Measurements from ENCODE around the gene PROZ. TPM values are rescaled to one million over a fixed set of nuclear protein-coding genes. Genes with fewer than 3 reads are reported as not detected.

Gene PROZ
- total and polyA plus RNA-seq, 2 of the 13 experiments (the other 11 are each of a cell fraction or from before 2014, with no cell fraction given) = 5.6 to 22.5 TPM

- Histone ChIP-seq H3K4me1 (ENCODE audit: insufficient read depth, low read length) (peaks cover 13% of the 10 kb centered on the region), H3K27me3 (ENCODE audit: control insufficient read depth in 1 of 2, insufficient read depth in 2 of 2, low read length in 2 of 2) (no peaks in the 10 kb centered on the region; a peak in 1 of 5 replicates), H3K27ac (ENCODE audit: extremely low read length, insufficient read depth, low read length) (no peak overlapping the region), H3K4me3 (replicated peaks in 1 of 3; ENCODE audit: insufficient read depth in 1 of 3, low read depth in 2 of 3, low read length in 3 of 3) (no peak overlapping the region), H3K4me2 (ENCODE audit: low read depth, low read length) (no peak overlapping the region), H4K20me1 (ENCODE audit: insufficient read depth, low read length) (peaks cover 4% of the 10 kb centered on the region; the same call in 1 of the 2 replicates), H2AFZ (ENCODE audit: low read length) (no peak overlapping the region), H3K9me3 (ENCODE audit: low read length) (no peaks in the 10 kb centered on the region), H3K36me3 (replicated peaks in 1 of 2; ENCODE audit: control insufficient read depth in 1 of 2, insufficient read depth in 2 of 2, low read length in 2 of 2) (peaks cover 0 to 1% of the 10 kb centered on the region in 2 experiments; a peak in 1 of 5 replicates), H3K9ac (ENCODE audit: insufficient read depth, low read depth, low read length) (no peak overlapping the region), H3K79me2 (ENCODE audit: insufficient read depth, low read length) (peaks cover 17% of the 10 kb centered on the region)
- TF ChIP-seq ELF3 (CRISPR knock-in tag; IDR thresholded peaks at IDR 0.05) (no peak), NONO (IDR thresholded peaks at IDR 0.05) (no peak), NONO (CRISPR knock-in tag; conservative IDR thresholded peaks at IDR 0.05) (0 out of 2 replicates have a peak, but pooled peaks have one; percentile 33), ZBTB40 (IDR thresholded peaks at IDR 0.05) (no peak), ZBTB40 (CRISPR knock-in tag; IDR thresholded peaks at IDR 0.05) (no peak), ZBTB38 (CRISPR knock-in tag; IDR thresholded peaks at IDR 0.05) (peak; percentile 80; the same call in 1 of the 2 replicates), ZNF503 (CRISPR knock-in tag; IDR thresholded peaks at IDR 0.05) (no peak)
- 95% methylated on average over 10 of the region's 16 CpGs for WGBS (ENCODE audit: low lambda C conversion rate)
- intact Hi-C loops (cut with micrococcal nuclease; ENCODE audit: unreplicated experiment) (no loop called here), in situ Hi-C loops (cut with HindIII; ENCODE audit: extremely low pct_ligation_motif_present, low pct_unique_long_range_greater_than_20kb) (no loop called here)
- ChIA-PET CTCF (ENCODE audit: low intra/inter-chr PET ratio, low total read pairs) (no interaction called here), POLR2A (no interaction called here)
- ATAC-seq (no peak), FAIRE-seq (no peak), DNase-seq (ENCODE audit: low spot score) (no peak)
- TSS peak; percentile 35 for BruUV-seq (replicated peaks)
These were observed 39.2 kb upstream of the PROZ start for GRCh38 chr13:113119166-113119821.

All from HepG2 (cell line).